Ovary (tissue), 3 donors: Measurements from ENCODE around the gene DOCK1.

Experiments used
- EP300 ChIP-seq: sonication (generic); formaldehyde crosslinking; IDR thresholded peaks from one replicate; pipeline ENCODE4 v1.6.1; 2017; ENCODE audit warnings: antibody characterized with exemption
- POLR2A ChIP-seq: fragments of 450-650 bp; IDR thresholded peaks from one replicate; pipeline ENCODE4 v1.6.1; 2017; ENCODE audit warnings: antibody characterized with exemption, mild to moderate bottlenecking, moderate library complexity
- TF ChIP-seq, protein P1 (sequence below), 3 donors: fragments of 450-650 bp in 2 of 3; fragments of 200-600 bp in 1 of 3; IDR thresholded peaks; one replicate each; pipeline versions ENCODE4 v1.5.1 to v1.8.0; 2016 to 2022; ENCODE audit warnings: antibody characterized with exemption in 3 of 3, mild to moderate bottlenecking in 1 of 3
- donor health status: DM: no; HTN: no; CAD: no.

DNA sequence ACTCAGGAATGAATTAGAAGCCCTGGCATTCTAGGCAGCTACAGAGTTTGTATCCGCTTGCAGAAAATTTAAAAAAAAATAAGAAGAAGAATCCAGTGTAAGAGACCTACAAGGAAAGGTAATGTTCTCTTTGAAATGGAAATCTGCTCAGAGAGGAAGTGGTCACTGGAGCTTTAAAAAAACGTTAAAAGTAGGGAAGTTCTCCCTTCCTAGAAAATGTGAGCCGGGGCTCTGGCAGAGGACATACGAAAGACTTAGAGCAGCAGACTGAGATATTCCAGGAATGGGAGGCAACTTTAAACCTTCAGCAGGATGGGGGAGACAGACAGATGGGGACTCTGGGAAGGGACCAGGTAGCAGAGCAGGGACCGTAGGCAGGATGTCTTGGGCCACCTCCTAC is 494.4 kb downstream of the DOCK1 start:
- no peak for TF ChIP-seq POLR2A
- TF ChIP-seq, protein P1, sequence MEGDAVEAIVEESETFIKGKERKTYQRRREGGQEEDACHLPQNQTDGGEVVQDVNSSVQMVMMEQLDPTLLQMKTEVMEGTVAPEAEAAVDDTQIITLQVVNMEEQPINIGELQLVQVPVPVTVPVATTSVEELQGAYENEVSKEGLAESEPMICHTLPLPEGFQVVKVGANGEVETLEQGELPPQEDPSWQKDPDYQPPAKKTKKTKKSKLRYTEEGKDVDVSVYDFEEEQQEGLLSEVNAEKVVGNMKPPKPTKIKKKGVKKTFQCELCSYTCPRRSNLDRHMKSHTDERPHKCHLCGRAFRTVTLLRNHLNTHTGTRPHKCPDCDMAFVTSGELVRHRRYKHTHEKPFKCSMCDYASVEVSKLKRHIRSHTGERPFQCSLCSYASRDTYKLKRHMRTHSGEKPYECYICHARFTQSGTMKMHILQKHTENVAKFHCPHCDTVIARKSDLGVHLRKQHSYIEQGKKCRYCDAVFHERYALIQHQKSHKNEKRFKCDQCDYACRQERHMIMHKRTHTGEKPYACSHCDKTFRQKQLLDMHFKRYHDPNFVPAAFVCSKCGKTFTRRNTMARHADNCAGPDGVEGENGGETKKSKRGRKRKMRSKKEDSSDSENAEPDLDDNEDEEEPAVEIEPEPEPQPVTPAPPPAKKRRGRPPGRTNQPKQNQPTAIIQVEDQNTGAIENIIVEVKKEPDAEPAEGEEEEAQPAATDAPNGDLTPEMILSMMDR (IDR thresholded peaks at IDR 0.05): no peak
- TF ChIP-seq EP300: no peak
